GM12872 (cell line): ENCODE measurements around the gene AFDN.

Experiments used
- TF ChIP-seq, protein P1 (sequence below): IDR thresholded peaks from 3 replicates; pipeline ENCODE4 v1.5.1; 2011; ENCODE audit warnings: low read depth, mild to moderate bottlenecking, low read length, moderate library complexity; ENCODE audit not compliant: insufficient read depth

AFDN gene

DNA sequence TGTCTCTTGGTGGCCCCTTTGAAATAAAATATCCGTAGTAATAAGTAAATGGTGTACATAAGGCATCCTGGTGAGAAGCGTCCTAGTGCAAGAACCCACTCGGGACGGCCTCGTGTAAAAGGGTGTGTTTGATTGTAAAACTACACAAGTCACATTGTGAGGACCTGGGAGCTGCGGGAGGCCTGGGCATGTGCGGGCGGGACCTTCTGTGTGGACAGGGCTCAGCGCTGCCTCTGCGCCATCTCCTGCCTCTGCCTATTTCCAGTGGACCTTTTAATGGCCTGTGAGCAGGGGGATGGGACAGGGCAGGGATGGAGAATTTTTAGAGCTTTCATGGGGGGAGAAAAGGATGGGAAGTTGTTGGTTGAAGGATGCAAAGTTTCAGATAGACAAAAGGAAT, 145.5 kb downstream of the AFDN start:
- TF ChIP-seq, protein P1, sequence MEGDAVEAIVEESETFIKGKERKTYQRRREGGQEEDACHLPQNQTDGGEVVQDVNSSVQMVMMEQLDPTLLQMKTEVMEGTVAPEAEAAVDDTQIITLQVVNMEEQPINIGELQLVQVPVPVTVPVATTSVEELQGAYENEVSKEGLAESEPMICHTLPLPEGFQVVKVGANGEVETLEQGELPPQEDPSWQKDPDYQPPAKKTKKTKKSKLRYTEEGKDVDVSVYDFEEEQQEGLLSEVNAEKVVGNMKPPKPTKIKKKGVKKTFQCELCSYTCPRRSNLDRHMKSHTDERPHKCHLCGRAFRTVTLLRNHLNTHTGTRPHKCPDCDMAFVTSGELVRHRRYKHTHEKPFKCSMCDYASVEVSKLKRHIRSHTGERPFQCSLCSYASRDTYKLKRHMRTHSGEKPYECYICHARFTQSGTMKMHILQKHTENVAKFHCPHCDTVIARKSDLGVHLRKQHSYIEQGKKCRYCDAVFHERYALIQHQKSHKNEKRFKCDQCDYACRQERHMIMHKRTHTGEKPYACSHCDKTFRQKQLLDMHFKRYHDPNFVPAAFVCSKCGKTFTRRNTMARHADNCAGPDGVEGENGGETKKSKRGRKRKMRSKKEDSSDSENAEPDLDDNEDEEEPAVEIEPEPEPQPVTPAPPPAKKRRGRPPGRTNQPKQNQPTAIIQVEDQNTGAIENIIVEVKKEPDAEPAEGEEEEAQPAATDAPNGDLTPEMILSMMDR = no peak

DNA sequence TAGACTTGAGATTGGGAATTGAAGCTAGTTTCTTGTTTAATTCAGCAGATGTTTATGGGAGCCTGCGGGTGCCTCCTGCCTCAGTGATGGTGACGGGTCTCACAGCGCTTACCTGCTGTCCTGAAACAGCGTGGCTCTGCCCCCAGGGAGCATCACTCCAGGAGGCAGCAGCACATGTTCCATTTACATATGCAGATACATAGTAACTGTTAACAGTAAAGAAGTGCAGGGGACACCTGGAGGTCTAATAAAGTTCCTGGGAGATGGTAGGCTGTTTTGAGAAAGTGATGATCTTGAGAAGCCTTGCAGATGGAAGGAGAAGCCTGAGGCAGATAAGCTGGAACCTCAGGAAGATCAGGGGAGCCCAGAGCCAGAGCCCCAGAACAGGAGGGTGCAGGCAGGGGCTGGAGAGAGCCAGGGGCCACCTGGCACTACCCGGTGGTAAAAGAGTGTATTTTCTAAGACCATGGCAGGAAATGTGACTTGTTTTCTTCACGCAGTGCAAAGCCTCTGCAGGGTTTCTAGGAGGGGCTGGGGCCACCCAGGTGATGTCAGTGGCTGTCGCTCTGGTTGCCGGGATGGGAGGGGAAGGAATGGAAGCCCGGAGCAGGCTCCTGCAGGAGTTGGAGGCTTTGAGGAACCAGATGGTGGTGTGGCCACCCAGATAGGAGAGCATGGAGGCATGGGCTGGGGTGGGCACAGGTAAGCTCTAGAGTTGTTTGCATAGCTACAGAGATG, 146.6 kb downstream of the AFDN start:
- TF ChIP-seq, protein P1 = no peak

DNA sequence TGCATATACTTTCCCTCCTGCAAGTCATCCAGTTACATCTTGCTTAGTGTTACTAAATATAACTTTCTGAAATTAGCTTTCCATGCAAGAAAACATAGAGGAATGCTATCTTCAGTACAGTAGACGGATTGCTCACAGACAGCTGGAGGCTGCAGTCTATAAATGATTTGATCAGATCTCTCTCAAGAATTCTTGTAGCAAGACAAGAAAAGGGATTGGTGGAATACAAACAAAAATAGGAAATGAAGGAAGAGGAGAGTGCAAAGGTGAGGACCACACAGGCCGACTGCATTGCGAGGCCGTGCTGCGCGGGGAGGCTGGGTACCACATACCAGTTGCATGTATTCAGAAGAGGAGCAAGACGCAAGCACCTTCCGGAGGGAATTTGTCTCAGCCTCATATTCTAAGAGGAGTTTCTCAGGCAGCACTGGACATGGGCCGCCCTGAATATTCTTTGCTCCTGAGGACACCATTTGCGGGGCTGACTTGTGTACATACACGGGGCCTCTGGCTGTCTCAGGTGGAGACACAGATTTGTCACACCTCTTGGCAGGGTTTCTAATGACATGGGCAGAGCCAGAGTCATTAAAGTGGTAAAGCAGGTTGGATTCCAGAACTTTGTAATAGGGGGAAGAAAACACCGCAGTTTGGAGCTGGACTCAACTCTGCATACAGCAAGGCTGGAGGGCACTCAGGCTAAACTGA, 148.1 kb downstream of the AFDN start:
- TF ChIP-seq, protein P1 = no peak

DNA sequence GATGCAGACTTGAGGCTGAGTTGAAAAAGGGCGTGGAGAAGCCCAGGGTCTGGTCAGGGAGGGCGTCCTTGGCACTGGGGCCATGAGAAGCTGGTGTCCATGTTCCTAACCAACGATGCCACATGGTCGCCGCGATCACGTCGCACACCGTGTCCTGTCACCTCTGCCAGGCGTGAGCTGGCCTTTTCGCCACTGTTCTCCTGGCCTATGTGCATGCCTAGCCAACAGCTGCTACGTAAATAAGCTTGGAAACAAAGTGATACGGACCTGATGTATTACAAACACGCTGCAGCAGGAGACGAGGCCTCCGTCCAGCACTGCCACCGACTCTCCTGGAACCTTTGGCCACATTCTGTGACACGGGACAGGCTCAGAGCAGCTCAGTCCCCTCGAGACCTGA, 148.7 kb downstream of the AFDN start:
- TF ChIP-seq, protein P1 = no peak

DNA sequence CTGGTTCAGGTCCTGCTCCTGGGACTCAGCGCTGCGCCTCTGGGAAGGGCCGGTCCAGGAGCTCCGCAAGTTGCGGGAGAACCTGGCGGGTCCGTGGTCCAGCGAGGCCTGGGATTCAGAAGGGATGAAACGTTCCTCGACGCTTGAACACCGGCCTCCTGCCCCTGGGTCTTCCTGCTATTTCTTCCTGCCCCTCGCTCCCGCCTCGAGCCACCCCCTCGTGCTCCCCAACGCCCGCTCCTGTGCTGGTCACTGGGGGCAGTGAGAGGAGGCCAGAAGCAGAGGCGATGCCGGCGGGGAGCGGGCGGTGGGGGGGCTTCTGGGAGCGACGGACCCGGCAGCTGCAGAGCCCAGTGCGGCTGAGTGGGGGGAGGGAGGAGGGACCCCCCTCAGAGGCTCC, 150.0 kb downstream of the AFDN start:
- TF ChIP-seq, protein P1 = no peak

DNA sequence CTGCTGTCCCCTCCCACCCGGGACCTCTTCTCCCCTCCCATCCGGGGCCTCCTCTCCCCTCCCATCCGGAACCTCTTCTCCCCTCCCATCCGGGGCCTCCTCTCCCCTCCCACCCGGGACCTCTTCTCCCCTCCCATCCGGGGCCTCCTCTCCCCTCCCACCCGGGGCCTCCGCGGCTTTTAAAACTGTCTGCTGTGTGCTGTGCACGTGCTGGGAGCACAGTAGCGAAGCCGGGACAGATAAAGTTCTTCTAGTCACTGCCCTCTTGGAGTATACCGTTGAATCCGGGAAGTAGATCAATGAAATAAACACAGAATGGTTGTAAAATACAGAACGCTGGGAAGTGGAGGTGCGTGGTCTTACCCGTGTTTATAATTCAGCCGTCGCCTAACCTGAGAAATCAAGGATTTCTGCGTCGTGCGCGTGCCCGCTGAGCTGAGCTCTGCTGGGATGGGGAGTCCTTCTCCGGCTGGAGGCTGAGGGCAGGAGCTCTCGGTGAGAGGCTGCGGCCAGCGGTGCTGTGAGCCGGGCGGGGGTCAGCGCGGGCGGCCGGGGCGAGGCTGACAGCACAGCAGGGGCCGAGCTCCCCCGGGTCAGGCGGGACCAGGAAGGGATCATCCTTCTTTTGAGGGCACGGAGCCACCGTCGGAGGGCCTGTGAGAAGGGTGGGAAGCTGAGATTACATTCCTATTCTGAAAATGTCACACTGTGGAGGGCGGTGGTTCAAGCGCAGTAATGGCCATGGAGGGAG, 151.2 kb downstream of the AFDN start:
- TF ChIP-seq, protein P1 = no peak

DNA sequence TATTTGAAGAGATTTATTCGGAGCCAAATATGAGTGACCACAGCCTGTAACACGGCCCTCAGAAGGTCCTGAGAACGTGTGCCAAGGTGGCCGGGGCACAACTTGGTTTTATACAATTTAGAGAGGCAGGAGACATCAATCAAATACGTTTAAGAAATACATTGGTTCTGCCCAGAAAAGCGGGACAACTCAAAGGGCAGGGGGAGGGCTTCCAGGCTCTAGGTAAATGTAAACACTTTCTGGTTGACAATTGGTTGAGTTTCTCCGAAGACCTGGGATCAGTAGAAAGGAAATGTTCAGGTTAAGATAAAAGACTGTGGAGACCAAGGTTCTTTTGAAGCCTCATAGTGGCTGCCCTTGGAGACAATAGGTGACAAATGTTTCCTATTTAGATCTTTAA, 151.9 kb downstream of the AFDN start:
- TF ChIP-seq, protein P1 = no peak
